A673 (cell line): ENCODE data around the gene EEFSEC.

ENCODE experiments used
- CTCF ChIP-seq: fragments of 300-800, 200-600 bp; sonication (generic); conservative IDR thresholded peaks from 2 replicates; pipeline ENCODE4 v1.5.1; 2017; ENCODE audit warnings: low read depth, mild to moderate bottlenecking, antibody characterized with exemption, low read length, moderate library complexity, mixed read lengths
- EZH2 ChIP-seq: fragments of 200-600 bp; sonication (generic); IDR thresholded peaks from 2 replicates; pipeline ENCODE4 v1.6.1; 2017; ENCODE audit warnings: borderline replicate concordance, low read depth, mild to moderate bottlenecking, mixed read lengths, antibody characterized with exemption, low read length; ENCODE audit not compliant: poor library complexity, severe bottlenecking

GRCh38 chr3:128313935-128314334, 160.7 kb downstream of the EEFSEC start:
- TF ChIP-seq CTCF (no peak), EZH2 (no peak)
